HG03045 (cell line): ENCODE results near the gene OGDH.

ENCODE experiments used
- ATAC-seq: cut with Tn5 transposase; IDR thresholded peaks from one replicate; pipeline ENCODE4 v1.9.1; 2021; ENCODE audit warnings: mild to moderate bottlenecking, moderate library complexity; ENCODE audit not compliant: unreplicated experiment

The OGDH gene

GRCh38 chr7:44733708-44734481 is 127.5 kb downstream of the OGDH start:
- ATAC-seq, result no peak

GRCh38 chr7:44735403-44736165 is 129.2 kb downstream of the OGDH start:
- no peak for ATAC-seq

GRCh38 chr7:44736896-44737295 is 130.5 kb downstream of the OGDH start:
- no peak for ATAC-seq

DNA sequence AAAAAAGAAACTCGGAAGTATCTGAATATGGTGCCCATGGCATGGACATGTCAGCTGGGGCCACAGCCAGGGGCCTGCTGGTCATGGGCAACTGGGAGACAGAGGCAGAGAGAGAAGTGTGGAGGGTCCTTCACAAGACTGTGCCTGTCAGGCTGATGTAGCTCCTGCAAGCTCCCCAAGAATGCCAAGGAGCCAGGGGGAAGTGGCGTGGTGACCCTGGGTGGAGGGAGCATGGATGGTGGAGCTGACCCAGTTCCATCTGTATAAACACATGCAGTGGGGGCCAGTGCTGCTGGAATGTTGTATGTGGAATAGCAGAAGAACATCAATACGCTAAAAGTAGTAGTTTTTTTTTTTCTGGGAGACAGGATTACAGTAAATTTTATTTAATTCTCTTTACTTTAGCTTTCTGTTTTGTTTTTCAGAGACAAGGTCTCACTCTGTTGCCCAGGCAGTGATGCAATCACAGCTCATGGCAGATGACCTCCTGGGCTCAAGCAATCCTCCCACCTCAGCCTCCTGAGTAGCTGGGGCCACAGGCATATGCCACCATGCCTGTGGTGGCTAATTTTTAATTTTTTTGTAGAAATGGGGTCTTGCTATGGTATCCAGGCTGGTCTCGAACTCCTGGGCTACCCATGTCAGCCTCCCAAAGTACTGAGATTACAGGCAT is 131.8 kb downstream of the OGDH start:
- ATAC-seq, result no peak

DNA sequence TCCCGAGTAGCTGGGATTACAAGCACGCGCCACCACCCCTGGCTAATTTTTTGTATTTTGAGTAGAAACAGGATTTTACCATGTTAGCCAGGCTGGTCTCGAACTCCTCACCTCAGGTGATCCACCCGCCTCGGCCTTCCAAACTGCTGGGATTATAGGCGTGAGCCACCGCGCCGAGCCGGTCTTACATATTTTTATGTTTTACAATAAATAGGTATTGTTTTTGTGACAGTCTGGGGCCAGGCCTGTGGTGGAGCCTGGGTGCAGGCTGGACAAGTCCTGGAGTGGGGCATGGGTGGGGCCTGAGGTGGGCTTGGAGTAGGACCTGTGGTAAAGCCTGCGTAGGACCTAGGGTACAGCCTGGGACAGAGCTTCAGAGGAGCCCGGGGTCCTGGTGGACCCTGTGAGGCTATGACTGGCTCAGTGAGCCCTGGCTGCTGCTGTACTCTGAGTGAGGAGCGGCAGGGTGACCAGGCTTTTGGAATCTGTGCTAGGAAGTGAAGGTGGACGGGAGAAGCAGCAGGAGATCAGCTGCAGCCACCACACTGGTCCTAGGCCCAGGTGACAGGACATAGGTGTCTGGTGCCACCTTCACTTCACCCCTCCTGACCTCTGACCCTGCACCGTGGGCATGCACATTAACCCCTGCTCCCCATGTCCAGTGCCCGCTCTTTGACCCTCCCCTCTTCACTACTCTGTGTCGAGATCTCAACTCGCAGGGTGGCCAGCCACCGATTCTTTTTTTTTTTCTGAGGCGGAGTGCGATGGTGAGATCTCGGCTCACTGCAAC is 132.6 kb downstream of the OGDH start:
- ATAC-seq, result no peak

- ATAC-seq, result no peak
These were observed 133.6 kb downstream of the OGDH start for GRCh38 chr7:44740055-44740454.

DNA sequence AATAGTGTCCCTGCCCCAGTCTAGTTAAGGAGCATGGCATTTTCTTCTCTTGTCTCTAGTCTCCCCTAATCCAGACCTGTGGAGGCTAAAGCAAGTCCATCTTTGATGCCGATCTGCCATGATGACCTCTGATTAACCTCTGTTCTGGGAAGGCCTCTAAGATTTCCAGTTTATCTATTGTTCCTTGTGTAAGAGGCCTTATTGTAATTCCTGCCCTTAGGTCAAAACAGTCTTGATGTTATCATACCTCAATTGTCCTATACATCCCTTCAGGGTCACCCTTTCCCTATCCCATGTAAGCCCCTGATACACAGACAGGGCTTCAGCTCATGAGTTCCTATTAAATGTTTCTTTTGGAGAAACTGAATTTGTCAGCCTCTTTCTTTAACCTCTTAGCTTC is 137.3 kb downstream of the OGDH start:
- ATAC-seq, result no peak

DNA sequence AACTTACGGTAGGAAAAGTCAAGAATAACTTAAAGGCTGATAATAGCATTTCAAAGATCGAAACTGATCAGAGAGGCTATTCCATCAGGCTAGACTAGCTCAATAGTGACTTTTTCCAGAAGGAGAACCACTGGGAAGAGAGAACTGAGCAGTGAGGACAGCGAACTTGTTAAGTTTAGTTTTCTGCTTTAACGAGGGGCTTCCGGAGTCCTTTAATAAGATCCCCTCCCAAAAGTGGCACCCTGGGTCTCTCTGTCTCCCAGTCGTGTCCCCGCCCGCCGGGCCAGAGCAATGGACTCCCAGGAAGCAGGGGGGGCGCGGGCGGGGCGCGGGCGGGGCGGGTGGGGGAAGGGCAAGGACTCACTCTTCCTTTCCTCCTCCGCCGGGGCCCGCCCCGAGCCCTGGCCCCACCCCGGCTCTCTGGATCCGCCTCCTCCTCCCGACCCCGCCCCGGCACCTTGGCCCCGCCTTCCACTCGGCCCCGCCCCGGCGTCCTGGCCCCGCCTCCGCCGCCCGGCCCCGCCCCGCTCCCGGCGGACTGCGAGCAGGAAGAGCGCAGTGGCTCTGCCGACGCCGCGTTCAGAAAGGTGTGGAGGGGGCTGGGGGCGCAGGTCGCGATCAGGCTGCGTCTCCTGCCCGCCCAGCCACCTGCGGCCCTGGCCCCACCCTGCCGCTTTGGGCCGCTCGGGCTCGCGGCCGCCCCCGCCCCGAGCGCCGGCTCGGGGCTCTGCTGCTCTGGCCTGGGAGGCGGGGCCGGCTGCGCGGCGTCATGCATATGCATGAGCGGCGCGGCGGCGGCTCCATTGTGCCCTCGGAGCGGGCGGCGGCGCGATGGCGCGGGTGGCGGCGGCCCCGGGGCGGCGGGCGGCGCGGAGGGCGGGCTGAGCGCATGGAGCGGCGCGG is 141.9 kb downstream of the OGDH start, which contains the start of gene ZMIZ2:
Gene ZMIZ2, plus strand, starts transcription at position 803 of the 903 bp plus-strand sequence. CDS start 7,403 bp downstream, outside the sequence.
- ATAC-seq, result peak; percentile 73

- peak; percentile 18 for ATAC-seq
These were observed 142.7 kb downstream of the OGDH start for GRCh38 chr7:44748948-44749731.

GRCh38 chr7:44749992-44750391 is 143.6 kb downstream of the OGDH start:
- no peak for ATAC-seq

DNA sequence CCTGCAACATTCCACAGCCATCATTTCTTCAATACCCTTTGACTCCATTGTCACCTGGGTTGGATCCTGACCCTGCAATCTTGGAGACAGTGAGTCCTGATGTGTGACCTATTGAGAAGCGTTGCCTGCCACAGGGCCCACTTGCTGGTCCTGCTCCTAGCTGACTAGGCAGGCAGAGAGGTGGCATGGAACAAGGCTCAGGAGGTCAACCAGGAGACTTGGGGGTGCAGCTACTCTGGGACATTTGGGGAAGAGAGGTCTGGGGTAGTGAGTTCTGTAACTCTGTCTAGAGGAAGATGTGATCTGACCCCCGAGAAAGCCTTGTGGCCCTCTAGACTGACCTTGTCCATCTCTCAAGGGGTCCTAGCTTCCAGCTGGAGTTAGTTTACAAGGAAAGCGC is 144.0 kb downstream of the OGDH start:
- no peak for ATAC-seq

GRCh38 chr7:44750921-44751571 is 144.6 kb downstream of the OGDH start:
- peak; percentile 59 for ATAC-seq

DNA sequence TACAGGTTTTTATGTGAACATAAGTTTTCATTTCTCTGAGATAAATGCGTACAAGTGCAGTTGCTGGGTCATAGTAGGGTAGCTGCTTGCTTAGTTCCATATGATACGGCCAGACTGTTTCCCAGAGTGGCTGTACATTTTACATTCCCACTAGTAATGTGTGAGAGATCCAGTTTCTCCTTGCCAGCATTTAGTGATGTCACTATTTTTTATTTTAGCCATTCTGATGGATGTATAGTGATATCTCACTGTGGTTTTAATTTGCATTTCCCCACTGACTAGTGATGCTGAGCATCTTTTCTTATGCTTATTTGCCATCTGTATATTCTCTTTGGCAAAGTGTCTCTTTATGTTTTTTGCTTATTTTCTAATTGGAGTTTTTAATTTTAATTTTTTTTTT is 146.4 kb downstream of the OGDH start:
- no peak for ATAC-seq

- ATAC-seq, result no peak
These were observed 148.6 kb downstream of the OGDH start for GRCh38 chr7:44754802-44755697.

GRCh38 chr7:44755698-44756627 is 149.5 kb downstream of the OGDH start:
- no peak for ATAC-seq

GRCh38 chr7:44756904-44757303 is 150.5 kb downstream of the OGDH start:
- ATAC-seq, result no peak
